ENCODE measurements around the gene NPC1L1.

The NPC1L1 gene

GRCh38 chr7:44497155-44498027, 43.7 kb downstream of the NPC1L1 start:
- no peaks in the 10 kb centered on the region for H3K4me1 ChIP-seq (ENCODE audit: control insufficient read depth, insufficient read depth, low read length)
- no peak overlapping the region for H3K27ac ChIP-seq (ENCODE audit: low read length)
- no peak overlapping the region for H3K4me3 ChIP-seq (ENCODE audit: low read length in 2 of 2)
- no peaks in the 10 kb centered on the region for H3K36me3 ChIP-seq (ENCODE audit: control insufficient read depth in 2 of 2, insufficient read depth in 2 of 2, low read length in 2 of 2)
- no peak overlapping the region for H3K9ac ChIP-seq (ENCODE audit: low read length in 2 of 2)
- H3K9me3 ChIP-seq (ENCODE audit: control insufficient read depth in 2 of 2, low read length in 2 of 2): no peaks in the 10 kb centered on the region
- H3K27me3 ChIP-seq (ENCODE audit: control insufficient read depth in 1 of 2, insufficient read depth in 2 of 2, low read length in 2 of 2): no peaks in the 10 kb centered on the region

DNA sequence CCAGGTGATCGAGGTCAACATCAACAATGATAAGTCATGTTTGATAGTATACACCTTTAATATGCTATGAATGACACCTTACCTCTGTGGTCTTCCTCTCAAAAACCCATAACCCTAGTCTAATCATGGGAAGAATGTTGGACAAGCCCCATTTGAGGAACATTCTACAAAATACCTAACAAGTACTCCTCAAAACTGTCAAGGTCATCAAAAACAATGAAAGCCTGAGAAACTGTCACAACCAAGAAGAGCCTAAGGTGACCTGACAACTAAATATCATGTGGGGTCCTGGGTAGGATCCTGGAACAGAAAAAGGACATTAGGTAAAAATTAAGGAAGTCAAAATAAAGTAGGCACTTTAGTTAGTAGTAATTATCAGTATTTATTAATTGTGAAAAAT, 44.7 kb downstream of the NPC1L1 start:
- no peak overlapping the region for H3K27ac ChIP-seq (ENCODE audit: low read length)
- H3K27me3 ChIP-seq (ENCODE audit: control insufficient read depth in 1 of 2, insufficient read depth in 2 of 2, low read length in 2 of 2): no peaks in the 10 kb centered on the region
- no peaks in the 10 kb centered on the region for H3K36me3 ChIP-seq (ENCODE audit: control insufficient read depth in 2 of 2, insufficient read depth in 2 of 2, low read length in 2 of 2)
- no peak overlapping the region for H3K9ac ChIP-seq (ENCODE audit: low read length in 2 of 2)
- H3K4me1 ChIP-seq (ENCODE audit: control insufficient read depth, insufficient read depth, low read length): no peaks in the 10 kb centered on the region
- no peaks in the 10 kb centered on the region for H3K9me3 ChIP-seq (ENCODE audit: control insufficient read depth in 2 of 2, low read length in 2 of 2)
- H3K4me3 ChIP-seq (ENCODE audit: low read length in 2 of 2): no peak overlapping the region

DNA sequence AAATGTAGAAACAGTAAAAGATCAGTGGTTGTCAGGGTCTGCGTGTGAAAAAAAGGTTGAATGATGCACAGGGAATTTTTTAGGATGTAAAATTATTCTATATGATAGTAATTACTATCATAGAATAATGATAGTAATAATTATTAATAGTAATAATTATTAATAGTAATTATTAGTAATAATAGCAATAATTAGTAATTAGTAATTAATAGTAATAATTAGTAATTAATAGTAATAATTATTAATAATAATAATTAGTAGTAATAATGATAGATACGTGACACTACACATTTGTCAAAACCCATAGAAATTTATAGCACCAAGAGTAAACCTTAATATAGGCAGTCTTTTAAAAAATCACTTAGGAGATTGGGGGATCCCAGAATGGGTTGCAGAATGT, 46.2 kb downstream of the NPC1L1 start:
- no peaks in the 10 kb centered on the region for H3K36me3 ChIP-seq (ENCODE audit: control insufficient read depth in 2 of 2, insufficient read depth in 2 of 2, low read length in 2 of 2)
- H3K4me1 ChIP-seq (ENCODE audit: control insufficient read depth, insufficient read depth, low read length): peaks cover 1% of the 10 kb centered on the region
- no peak overlapping the region for H3K9ac ChIP-seq (ENCODE audit: low read length in 2 of 2)
- H3K27ac ChIP-seq (ENCODE audit: low read length): no peak overlapping the region
- no peaks in the 10 kb centered on the region for H3K9me3 ChIP-seq (ENCODE audit: control insufficient read depth in 2 of 2, low read length in 2 of 2)
- no peaks in the 10 kb centered on the region for H3K27me3 ChIP-seq (ENCODE audit: control insufficient read depth in 1 of 2, insufficient read depth in 2 of 2, low read length in 2 of 2)
- H3K4me3 ChIP-seq (ENCODE audit: low read length in 2 of 2): no peak overlapping the region

DNA sequence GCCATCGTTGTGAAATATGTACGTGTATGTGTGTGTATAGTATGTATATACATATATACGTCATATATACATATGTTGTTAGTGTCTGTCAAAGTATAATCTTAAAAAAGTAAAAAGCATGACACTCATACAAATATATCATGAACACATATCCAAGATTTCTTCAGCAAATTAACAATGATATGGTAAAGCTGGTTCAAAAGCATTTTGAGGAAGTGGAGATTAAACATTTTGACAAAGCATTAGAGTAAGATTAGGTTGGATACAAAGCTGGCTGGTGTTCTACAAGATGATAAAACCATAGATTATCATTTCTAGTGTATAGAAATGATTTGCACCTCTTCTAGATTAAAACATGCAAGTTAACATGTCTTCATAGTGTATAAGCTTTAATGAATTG, 49.9 kb downstream of the NPC1L1 start:
- H3K4me1 ChIP-seq (ENCODE audit: control insufficient read depth, insufficient read depth, low read length): peaks cover 22% of the 10 kb centered on the region
- H3K9ac ChIP-seq (ENCODE audit: low read length in 2 of 2): peak overlapping the region; percentile 88 to 94
- no peaks in the 10 kb centered on the region for H3K36me3 ChIP-seq (ENCODE audit: control insufficient read depth in 2 of 2, insufficient read depth in 2 of 2, low read length in 2 of 2)
- no peaks in the 10 kb centered on the region for H3K27me3 ChIP-seq (ENCODE audit: control insufficient read depth in 1 of 2, insufficient read depth in 2 of 2, low read length in 2 of 2)
- peak overlapping the region; percentile 83 to 95 for H3K4me3 ChIP-seq (ENCODE audit: low read length in 2 of 2)
- no peaks in the 10 kb centered on the region for H3K9me3 ChIP-seq (ENCODE audit: control insufficient read depth in 2 of 2, low read length in 2 of 2)
- peak overlapping the region; percentile 96 for H3K27ac ChIP-seq (ENCODE audit: low read length)

GRCh38 chr7:44490351-44491200, 50.6 kb downstream of the NPC1L1 start, which contains the start of gene NUDCD3:
NUDCD3 (minus strand) TSS chr7:44490658; CDS start chr7:44490600, 58 bp downstream.
- Histone ChIP-seq H3K4me3 (ENCODE audit: low read length in 2 of 2) (peak within 1 kb of the TSS; percentile 83 to 95), H3K4me1 (ENCODE audit: control insufficient read depth, insufficient read depth, low read length) (peaks cover 24% of the 10 kb centered on the region), H3K27me3 (ENCODE audit: control insufficient read depth in 1 of 2, insufficient read depth in 2 of 2, low read length in 2 of 2) (no peaks in the 10 kb centered on the region), H3K27ac (ENCODE audit: low read length) (peak within 1 kb of the TSS; percentile 96), H3K36me3 (ENCODE audit: control insufficient read depth in 2 of 2, insufficient read depth in 2 of 2, low read length in 2 of 2) (no peaks in the 10 kb centered on the region), H3K9me3 (ENCODE audit: control insufficient read depth in 2 of 2, low read length in 2 of 2) (no peaks in the 10 kb centered on the region), H3K9ac (ENCODE audit: low read length in 2 of 2) (peak within 1 kb of the TSS; percentile 88 to 94)

GRCh38 chr7:44489955-44490350, 51.2 kb downstream of the NPC1L1 start:
- Histone ChIP-seq H3K9ac (ENCODE audit: low read length in 2 of 2) (peak overlapping the region; percentile 88 to 94), H3K4me1 (ENCODE audit: control insufficient read depth, insufficient read depth, low read length) (peaks cover 24% of the 10 kb centered on the region), H3K36me3 (ENCODE audit: control insufficient read depth in 2 of 2, insufficient read depth in 2 of 2, low read length in 2 of 2) (peaks cover under 1 to 2% of the 10 kb centered on the region in 2 donors), H3K27me3 (ENCODE audit: control insufficient read depth in 1 of 2, insufficient read depth in 2 of 2, low read length in 2 of 2) (no peaks in the 10 kb centered on the region), H3K4me3 (ENCODE audit: low read length in 2 of 2) (peak overlapping the region; percentile 83 to 95), H3K27ac (ENCODE audit: low read length) (peak overlapping the region; percentile 96), H3K9me3 (ENCODE audit: control insufficient read depth in 2 of 2, low read length in 2 of 2) (no peaks in the 10 kb centered on the region)

DNA sequence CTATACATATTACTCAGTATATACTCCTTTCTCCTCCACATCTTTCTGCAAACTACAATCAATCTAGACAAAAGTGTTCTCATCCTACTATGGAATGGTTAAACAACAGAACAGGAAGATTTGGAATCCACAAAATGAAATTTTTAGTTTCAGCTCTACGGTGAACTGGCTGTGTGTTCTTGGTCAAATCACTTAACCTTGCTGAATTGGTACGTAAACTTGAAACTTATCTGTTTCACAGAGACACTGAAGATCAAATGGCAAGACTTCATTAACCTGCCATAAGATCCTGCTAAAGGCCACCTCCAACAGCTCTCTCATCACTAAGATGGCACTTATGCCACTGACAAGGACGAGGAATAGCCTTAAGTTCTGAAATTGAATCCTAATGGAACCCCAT, 52.2 kb downstream of the NPC1L1 start:
- Histone ChIP-seq H3K9ac (ENCODE audit: low read length in 2 of 2) (peak overlapping the region in 1 of 2 donors; percentile 88), H3K9me3 (ENCODE audit: control insufficient read depth in 2 of 2, low read length in 2 of 2) (no peaks in the 10 kb centered on the region), H3K27ac (ENCODE audit: low read length) (no peak overlapping the region), H3K4me1 (ENCODE audit: control insufficient read depth, insufficient read depth, low read length) (peaks cover 24% of the 10 kb centered on the region), H3K36me3 (ENCODE audit: control insufficient read depth in 2 of 2, insufficient read depth in 2 of 2, low read length in 2 of 2) (peaks cover 10 to 12% of the 10 kb centered on the region in 2 donors), H3K4me3 (ENCODE audit: low read length in 2 of 2) (peak overlapping the region; percentile 83 to 95), H3K27me3 (ENCODE audit: control insufficient read depth in 1 of 2, insufficient read depth in 2 of 2, low read length in 2 of 2) (no peaks in the 10 kb centered on the region)

DNA sequence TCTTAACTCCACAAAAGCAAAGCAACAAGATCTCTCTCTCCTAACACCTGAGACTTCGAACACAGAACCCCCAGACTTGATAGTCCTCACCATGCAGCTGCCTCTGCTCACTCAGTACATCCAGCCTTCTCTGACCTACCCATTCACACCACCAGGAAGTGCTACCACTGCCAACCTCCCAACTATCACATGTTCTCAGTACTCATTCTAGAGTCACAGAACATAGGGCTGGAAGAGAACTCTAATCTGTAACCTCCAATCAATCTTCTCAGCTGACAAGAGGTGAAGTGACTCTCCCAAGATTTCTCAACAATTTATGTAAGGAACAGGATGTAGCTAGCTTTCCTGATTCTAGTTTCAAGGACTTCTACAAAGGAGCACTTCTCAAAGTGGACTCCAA, 54.4 kb downstream of the NPC1L1 start:
- Histone ChIP-seq H3K27ac (ENCODE audit: low read length) (no peak overlapping the region), H3K36me3 (ENCODE audit: control insufficient read depth in 2 of 2, insufficient read depth in 2 of 2, low read length in 2 of 2) (peaks cover 30 to 31% of the 10 kb centered on the region in 2 donors), H3K9ac (ENCODE audit: low read length in 2 of 2) (no peak overlapping the region), H3K4me1 (ENCODE audit: control insufficient read depth, insufficient read depth, low read length) (peaks cover 24% of the 10 kb centered on the region), H3K4me3 (ENCODE audit: low read length in 2 of 2) (peak overlapping the region in 1 of 2 donors; percentile 9), H3K27me3 (ENCODE audit: control insufficient read depth in 1 of 2, insufficient read depth in 2 of 2, low read length in 2 of 2) (no peaks in the 10 kb centered on the region), H3K9me3 (ENCODE audit: control insufficient read depth in 2 of 2, low read length in 2 of 2) (no peaks in the 10 kb centered on the region)

- no peak overlapping the region for H3K27ac ChIP-seq (ENCODE audit: low read length)
- no peaks in the 10 kb centered on the region for H3K27me3 ChIP-seq (ENCODE audit: control insufficient read depth in 1 of 2, insufficient read depth in 2 of 2, low read length in 2 of 2)
- H3K9ac ChIP-seq (ENCODE audit: low read length in 2 of 2): no peak overlapping the region
- H3K36me3 ChIP-seq (ENCODE audit: control insufficient read depth in 2 of 2, insufficient read depth in 2 of 2, low read length in 2 of 2): peaks cover 37 to 38% of the 10 kb centered on the region in 2 donors
- peaks cover 24% of the 10 kb centered on the region for H3K4me1 ChIP-seq (ENCODE audit: control insufficient read depth, insufficient read depth, low read length)
- H3K4me3 ChIP-seq (ENCODE audit: low read length in 2 of 2): no peak overlapping the region
- H3K9me3 ChIP-seq (ENCODE audit: control insufficient read depth in 2 of 2, low read length in 2 of 2): no peaks in the 10 kb centered on the region
Observed at GRCh38 chr7:44486001-44486400, 55.1 kb downstream of the NPC1L1 start.

DNA sequence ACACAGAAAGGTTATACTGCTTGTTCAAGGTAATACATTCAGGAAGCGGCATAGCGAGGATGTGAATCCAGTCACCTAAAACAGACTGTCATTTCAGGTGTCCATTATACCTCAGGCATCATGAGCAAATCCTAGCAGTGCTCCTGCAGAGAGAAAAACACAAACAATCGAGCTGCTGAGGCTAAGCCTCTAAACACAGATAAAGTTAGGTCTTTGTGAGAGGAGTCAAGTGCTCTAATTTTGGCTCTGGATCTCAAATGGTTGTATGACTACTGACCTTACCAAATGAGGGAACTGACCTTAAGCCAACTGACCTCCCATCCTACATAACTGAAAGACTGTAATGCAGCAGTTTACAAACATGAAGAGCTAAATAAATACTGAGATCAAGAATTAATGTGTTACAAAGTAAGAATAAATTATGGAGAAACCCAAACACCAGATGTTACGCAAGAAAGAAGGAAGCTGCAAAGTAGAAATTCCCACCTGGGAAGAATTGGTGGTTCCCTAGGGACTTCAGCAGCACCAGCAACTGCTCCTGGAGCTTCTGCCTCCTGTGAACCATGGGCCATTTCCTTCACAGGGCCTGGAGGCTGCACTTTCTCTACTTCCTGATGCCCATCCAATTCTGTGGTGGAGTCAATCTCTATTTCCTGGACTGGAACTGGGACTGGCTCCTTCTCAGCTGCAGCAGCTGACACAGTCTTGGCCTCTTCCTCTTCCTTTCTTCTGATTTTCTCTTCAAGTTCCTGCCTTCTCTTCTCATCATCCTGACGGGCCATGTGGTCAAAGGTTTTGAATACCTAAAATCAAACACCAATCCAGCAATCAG, 56.4 kb downstream of the NPC1L1 start:
- H3K4me1 ChIP-seq (ENCODE audit: control insufficient read depth, insufficient read depth, low read length): peaks cover 22% of the 10 kb centered on the region
- no peak overlapping the region for H3K9ac ChIP-seq (ENCODE audit: low read length in 2 of 2)
- peaks cover 38 to 39% of the 10 kb centered on the region in 2 donors for H3K36me3 ChIP-seq (ENCODE audit: control insufficient read depth in 2 of 2, insufficient read depth in 2 of 2, low read length in 2 of 2)
- no peak overlapping the region for H3K27ac ChIP-seq (ENCODE audit: low read length)
- H3K9me3 ChIP-seq (ENCODE audit: control insufficient read depth in 2 of 2, low read length in 2 of 2): no peaks in the 10 kb centered on the region
- no peak overlapping the region for H3K4me3 ChIP-seq (ENCODE audit: low read length in 2 of 2)
- H3K27me3 ChIP-seq (ENCODE audit: control insufficient read depth in 1 of 2, insufficient read depth in 2 of 2, low read length in 2 of 2): no peaks in the 10 kb centered on the region
